Left colon (tissue), 2 donors: ENCODE results near the gene INS. TPM values are rescaled to one million over a fixed set of nuclear protein-coding genes. Genes with fewer than 3 reads are reported as not detected.
"Not testable (repeated sequence)": the region's sequence is repeated elsewhere in the genome, so short reads cannot be mapped to it uniquely, and the experiment has no call there.

Experiments used
- ATAC-seq: fragments of 200-7000 bp; cut with Tn5 transposase; one replicate; pipeline ENCODE4 v1.9.1; 2020; ENCODE audit warnings: mild to moderate bottlenecking, moderate library complexity
- DNase-seq, 2 donors: peaks; one replicate each; pipeline ENCODE4 v3.0.0-alpha.2; 2020
- intact Hi-C, 2 donors: fragments of 100-400 bp; cut with DNase I in 1 of 2; cut with micrococcal nuclease in 1 of 2; formaldehyde crosslinking; loops; one replicate each; pipeline versions ENCODE4 v1.11.2 to v1.14.0; 2022; cut with DNase I, micrococcal nuclease
- total RNA-seq, 2 donors: library from RNA; stranded (reverse); fragmentation: NEBNext Ultra II Directional; extraction: Animal tissue kit (Norgen Biotek cat#: 25700); gene quantifications; one replicate each; pipeline ENCODE4 v1.2.1, GENCODE V29; 2021
- donor health status: DM: no; HTN: no; CAD: no.
- donor health status: DM: yes; HTN: yes; CAD: no.

Gene INS
- total RNA-seq, 2 donors from 2014 or later: 1.3 TPM; not detected in 1

DNA sequence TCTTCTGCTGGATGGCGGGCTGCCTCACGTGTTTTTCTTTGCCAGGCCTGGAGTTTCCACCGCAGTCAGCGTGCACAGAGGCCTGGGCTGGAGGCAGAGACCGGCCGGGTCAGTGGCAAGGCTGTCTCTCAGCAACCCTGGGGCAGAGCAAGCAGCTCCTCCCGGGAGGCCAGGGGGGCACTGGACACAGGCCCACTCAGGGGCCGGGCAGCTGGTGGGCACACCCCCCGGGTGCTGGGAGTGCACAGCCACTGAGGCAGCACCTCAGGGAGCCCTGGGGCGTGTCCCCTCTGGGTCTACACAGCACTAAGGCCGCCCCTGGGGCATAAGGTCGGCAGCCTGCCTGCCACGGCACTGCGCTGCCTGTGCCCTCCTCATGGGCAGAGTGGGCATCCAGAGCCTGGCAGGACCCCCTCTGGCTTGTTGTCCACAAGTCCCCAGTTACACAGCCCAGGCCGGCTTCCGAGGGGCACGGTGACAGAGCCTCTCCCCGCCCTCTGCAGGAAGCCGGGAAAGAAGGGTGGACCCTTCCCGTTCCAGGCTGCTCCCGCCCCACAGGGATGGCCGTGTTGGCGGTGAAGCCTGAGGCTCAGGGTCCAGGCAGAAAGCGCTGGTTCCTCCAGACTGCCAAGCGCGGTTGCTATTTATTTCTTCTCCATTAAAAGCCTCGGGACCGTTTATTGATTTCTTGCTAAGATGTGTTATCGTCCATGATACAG is 29.1 kb upstream of the INS start:
- ATAC-seq (no peak), DNase-seq (no peak)
- intact Hi-C loops: loop anchor here in 1 of 2 donors (10.0 kb wide), 1 partner anchor 105 kb away; no protein-coding TSS in a partner anchor

DNA sequence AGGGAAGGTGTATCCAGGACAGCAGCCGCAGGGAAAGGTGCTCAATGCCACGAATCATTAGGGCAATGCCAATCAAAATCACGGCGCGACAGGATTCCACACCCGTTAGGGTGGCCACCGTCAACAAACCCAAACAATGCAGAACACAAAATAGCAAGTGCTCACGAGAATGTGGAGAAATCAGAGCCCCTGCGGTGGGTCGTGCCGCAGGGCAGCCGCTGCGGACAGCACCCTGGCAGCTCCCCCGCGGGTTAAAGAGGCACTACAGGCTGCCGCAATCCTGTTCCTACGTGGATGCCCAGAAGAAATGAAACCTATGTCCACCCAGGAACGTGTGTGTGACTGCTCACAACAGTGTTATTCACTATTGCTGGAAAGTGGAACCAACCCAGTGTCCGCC is 27.7 kb upstream of the INS start:
- intact Hi-C loops: no loop called here
- ATAC-seq (no peak), DNase-seq (no peak)

DNA sequence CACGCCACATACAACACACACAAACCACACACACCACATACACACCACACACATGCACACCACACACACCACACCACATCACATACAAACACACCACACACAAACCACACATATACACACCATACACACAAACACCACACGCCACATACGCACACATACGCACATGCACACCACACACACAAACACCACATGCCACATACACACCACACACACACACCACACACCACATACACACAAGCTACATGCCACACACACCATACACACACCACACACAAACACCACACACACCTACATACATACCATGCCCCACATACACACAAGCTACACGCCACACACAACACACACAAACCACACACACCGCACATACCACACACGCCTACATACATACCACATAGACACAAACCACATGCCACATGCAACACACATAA is 26.3 kb upstream of the INS start:
- ATAC-seq (no peak), DNase-seq (no peak)
- intact Hi-C loops: no loop called here

DNA sequence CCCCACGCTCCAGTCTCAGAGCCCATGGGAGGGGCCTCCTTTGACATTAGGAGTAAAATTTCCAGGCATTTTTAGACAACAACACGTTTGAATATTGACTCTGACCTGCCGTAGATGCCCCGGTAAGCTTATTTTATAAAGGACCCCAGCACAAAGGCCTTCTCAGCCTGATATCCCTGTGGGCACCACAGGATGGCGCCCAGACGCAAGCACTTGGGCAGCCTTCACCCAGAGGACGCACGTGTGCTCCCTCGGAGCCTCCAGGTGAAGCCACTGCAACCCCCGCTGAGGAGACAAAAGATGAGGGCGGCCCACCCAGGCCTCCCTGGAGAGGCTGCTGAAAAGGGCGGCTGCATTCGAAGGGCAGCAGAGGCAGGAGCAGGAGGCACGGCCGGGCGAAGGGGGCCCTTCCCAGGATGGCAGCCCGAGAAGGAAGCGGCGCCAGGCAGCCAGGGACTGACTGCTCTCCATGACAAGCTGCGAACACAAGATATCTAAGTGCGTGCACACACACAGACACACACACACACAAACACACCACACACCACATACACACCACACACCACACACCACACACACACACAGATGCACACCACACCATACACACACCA is 25.8 kb upstream of the INS start:
- DNase-seq (peak in 1 of 2 donors; percentile 46), ATAC-seq (peak; percentile 84)
- intact Hi-C loops: no loop called here

DNA sequence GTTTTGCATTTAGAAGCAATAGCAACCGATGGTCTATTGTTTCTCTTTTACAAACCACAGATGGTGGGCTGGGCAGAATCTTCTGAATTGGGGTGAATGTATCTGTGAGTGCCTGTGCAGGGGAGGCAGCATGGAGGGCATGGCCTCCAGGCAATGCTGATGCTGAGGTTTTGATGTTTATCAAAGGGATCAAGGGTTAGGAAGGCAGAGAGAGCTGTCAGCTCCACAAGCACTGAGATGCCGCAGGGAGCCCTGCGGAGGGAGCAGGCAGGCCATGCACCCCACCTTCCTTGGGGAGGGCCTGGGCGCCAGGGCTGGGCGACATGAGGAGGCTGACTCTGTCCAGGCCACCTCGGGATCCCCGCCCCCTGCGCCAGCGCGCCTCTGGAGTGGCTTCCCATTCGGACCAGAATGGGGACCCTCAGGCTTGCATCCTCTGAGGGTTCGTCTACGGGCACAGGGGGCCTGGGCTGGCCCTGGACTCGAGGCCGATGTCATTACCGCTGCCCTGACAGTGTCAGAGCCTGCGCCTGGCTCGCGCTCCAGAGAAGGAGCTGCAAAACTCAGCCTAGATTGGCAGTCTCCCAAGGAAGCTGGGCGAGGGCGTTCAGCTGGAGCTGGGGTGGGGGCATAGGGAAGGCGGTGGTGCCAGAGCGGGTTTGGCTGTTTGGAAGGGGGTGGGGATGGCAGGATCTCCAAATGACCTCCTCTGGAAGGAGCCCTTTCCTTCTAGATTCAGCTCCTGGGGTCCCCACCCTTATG is 24.5 kb upstream of the INS start:
- ATAC-seq (no peak), DNase-seq (no peak)
- intact Hi-C loops: no loop called here

DNA sequence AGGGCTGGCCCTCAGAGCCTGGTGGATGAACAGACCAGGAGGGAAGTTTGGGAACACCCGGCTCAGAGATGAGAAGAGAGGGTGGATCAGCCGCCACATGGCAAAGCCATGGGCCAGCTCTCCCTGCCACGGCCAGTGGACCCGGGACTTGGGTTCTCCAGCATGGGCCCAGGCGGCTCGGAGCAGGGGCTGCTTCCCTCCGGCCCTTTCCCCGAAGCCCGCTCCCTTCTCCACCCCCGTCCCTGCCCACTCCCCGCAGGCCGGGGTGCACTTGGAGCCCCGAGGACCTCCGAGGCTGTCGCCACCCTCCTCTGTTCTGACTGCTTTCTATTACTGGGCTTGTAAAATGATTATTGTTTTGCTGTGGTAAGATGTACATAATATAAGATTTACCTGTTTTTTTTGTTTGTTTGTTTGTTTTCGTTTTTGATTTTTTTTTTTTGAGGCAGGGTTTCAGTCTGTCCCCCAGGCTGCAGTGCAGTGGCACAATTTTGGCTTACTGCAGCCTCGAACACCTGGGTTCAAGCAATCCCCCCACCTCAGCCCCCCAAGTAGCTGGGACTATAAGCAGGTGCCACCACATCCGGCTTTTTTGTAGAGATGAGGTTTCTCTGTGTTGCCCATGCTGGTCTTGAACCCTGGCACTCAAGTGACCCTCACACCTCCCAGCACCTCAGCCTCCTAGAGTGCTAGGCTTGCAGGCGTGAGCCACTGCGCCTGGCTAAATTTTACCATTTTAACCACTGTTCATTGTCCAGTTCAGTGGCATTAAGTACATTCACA is 21.9 kb upstream of the INS start:
- DNase-seq (no peak), ATAC-seq (no peak)
- intact Hi-C loops: no loop called here

DNA sequence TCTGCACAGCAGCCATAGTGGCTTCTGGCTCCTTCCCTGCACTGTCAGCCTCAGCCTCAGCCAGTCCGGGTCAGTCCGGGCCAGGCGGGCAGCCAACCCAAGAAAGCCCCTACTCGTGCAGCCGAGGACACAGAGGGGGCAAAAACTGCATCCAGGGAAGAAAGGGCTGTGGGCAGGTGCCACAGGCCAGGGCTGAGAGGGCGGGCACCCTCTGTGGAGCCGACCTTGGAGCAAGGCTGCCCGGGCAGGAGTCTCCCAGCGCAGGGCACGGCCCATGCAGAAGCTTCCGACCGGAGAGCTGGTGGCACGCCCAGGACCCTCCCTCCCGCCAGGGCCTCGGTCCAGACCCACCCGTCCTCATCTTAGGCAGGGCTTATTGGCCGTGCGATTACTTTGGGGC is 21.1 kb upstream of the INS start:
- DNase-seq (no peak), ATAC-seq (no peak)
- intact Hi-C loops: no loop called here

DNA sequence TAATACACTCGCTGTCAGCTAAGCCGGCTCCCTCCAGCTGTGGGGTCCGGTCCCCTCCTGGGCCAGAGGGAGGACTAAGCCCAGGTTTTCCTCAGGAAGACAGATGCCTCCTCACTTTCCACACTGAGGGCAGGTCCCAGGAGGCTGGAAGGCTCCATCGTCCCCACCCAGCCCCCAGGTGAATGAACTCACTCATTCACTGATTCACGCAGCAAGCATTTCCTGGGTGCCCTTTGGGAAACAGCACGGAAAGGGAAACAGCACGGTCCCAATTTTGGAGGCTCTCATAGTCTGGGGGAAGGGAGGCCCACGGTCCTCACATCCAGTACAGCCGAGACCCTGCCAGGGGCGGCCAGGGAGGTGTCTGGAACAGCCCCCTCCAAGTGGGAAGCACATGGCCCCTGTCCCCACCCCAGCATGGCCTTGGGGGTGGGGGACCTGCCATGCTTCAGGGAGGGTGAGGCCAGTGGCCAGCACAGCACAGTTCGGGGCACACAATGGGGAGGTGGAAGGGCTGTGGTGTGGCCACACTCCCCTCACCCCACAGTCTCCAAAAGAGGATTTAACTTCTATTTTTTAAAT is 19.9 kb upstream of the INS start:
- intact Hi-C loops: no loop called here
- no peak for DNase-seq
- ATAC-seq: no peak

DNA sequence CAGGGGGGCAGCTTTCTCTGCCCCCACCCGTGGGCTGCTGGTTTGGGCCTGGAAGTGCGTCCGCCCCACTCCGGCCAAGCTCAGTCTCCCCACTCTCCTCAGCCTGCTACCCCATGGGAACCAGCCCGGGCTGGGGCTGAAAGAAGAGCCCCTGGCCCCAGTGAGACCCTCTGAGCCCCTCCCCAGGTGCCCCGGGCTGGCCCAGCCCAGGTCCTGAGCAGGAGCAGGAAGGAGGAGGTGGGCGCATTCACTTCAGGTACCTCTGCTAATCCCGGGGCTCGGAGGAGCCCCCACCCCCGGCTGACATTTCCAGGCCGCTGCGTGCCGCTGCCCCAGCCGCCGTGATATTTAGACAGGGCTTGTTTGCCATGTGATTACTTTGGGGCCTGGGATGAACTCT is 19.3 kb upstream of the INS start:
- DNase-seq: no peak
- intact Hi-C loops: no loop called here

DNA sequence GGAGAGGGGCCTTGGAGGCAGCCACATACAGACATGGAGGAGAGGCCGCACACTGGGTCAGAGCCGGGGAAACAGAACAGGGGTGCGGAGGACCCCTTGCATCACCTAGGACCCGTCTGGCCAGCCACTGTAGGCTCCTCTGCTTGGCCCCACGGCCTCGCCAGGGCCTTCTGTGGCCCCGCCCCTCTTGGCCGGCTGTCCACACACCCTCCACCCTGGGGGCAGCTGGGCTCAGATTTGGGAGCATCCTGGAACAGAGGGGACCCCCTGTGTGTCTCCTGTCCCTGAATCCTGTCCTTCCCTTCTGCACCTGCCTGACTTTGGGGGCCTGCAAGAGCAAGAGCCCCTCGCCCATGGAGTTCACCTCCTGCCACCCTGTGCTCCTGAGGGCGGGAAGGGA is 18.5 kb upstream of the INS start:
- ATAC-seq (no peak), DNase-seq (no peak)
- intact Hi-C loops: no loop called here

More for the DNA sequence above, 19.3 kb upstream of the INS start:
- no peak for ATAC-seq

DNA sequence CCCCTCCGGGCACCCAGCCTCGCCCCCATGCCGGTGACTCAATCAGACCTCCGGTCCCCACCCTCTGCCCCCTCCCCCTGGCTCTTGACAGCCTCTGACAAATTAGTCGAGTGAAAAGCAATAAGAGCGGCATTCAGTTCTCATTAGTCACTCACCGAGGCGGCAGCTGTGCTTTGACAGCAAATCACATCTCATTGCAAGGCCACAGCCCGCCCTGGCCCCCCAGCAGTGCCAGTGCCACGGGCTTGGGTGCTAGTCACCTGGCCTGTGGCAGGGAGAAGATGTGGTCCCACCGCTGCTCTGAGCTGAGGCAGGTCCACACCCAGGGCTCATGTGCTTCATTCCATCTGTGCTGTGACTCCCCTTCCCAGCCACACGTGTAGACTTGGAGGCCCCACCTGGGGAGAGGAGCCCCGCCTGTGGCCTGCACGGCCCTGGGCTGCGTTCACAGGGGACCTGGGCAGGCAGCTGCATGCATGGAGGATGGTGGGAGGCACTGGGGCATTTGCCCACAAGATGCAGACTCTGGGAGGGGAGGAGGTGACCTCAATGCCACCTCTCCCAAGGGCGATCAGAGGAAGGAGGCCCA is 18.0 kb upstream of the INS start:
- ATAC-seq (no peak), DNase-seq (no peak)
- intact Hi-C loops: no loop called here

DNA sequence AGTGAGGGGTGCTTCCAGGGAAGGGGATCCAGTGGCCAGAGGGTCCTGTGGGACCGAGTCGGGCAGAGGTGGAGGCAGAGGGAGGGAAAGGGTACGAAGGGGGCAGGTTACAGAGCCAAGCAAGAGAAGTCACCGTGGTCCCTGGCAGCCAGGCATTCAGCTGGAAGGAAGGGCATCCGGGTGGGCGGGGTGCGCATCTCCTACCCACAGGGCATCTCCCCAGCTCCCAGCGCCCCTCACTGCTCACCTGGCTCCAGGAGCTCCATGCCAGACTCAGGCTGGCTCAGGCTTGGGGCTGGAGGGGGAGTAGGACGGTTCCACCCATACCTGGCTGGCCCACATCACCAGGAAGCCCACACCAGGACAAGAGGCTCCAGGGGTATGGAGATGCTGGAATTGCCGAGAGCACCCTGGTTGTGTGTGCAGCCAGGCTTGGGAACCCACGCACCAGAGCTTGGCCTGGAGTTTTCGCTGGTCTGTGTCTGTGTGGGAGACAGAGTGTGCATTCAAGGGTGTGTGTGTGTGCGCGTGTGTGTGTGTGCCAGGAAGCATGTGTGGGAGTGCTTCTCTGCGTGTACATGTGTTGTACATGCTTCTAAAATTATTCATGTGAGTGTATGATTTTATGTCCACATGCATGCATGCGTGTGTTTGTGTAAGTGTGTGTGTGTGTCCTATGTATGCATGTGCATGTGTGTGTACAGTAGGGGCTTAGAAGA is 17.2 kb upstream of the INS start:
- DNase-seq, ATAC-seq, intact Hi-C loops: not testable (repeated sequence)

DNA sequence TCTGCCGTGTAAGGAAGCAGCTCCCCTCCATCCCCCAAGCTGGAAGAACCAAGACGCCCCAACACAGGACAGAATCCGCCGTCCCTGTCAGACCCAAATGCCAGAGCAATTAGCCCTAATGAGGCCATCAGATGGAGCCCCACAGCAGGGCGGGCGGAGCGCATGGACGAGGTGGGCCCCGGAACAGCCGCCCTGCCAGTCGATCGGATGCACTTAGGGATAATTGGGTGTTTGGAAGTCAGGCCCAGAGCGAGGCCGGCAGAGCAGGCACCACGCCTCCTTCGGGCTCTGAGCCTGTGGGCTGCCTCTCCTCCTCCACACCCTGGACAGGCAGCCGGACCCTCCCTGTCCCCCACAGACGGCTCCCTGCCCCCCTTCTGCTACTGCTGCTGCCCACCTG is 16.1 kb upstream of the INS start:
- DNase-seq: no peak
- no peak for ATAC-seq
- intact Hi-C loops: no loop called here

DNA sequence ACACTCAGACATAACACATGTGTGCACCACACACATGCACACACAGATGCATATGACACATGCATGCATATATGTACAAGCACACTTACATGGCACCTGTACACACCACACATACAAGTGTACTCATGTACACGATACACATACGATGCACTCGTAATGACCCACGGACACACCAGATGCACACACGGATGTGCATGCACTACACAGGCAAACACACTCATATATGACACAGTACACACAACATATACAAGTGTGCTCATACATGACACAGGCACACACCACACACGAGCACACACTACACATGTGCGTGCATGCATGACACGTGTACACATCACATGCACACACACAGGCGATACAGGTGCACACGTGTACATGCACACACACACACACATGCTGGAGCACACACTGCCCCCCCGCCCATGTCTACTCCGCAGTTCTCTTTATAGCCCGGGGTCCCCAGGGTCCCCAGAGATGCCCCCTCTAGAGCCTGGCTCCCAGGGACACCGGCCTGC is 15.4 kb upstream of the INS start:
- intact Hi-C loops: no loop called here
- DNase-seq: no peak
- ATAC-seq: no peak

DNA sequence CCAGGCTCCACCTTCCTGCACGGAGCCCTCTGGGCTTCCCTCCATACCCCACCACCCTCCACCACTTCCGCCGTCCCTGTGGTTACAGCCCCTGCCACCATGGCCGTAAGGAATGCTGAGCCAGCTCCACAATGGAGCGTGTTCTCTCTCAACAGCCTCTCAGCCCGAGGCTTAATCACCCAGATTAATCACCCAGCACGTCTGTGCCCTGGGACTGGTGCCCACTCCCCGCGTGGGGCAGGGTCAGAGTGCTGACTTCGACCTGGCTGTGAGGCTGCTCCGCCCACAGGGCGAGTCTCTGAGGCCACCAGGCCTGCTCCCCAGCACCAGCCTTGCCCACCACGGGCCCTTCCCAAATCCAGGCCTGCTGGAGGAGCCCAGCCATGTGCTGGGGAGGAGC is 14.7 kb upstream of the INS start:
- ATAC-seq (no peak), DNase-seq (no peak)
- intact Hi-C loops: no loop called here

DNA sequence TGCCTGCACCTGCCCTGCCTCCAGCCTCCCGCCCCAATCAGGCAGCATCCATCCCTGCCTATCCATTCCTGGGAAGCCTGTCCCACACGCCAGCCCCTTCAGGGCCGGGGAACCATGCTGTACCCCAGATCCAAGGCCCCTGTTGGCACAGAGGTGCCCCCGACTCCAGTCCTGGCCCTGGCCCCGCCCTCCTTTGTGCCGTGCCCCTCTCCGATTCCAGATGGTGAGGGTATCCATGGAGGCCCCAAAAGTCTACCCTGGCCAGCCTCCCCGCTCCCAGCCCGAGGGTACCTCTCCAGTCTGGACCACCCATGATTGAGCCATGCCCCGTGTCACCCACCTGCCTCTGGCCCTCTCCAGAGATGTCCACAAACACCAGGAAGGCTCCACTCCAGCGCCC is 13.4 kb upstream of the INS start:
- intact Hi-C loops: no loop called here
- ATAC-seq (no peak), DNase-seq (no peak)

DNA sequence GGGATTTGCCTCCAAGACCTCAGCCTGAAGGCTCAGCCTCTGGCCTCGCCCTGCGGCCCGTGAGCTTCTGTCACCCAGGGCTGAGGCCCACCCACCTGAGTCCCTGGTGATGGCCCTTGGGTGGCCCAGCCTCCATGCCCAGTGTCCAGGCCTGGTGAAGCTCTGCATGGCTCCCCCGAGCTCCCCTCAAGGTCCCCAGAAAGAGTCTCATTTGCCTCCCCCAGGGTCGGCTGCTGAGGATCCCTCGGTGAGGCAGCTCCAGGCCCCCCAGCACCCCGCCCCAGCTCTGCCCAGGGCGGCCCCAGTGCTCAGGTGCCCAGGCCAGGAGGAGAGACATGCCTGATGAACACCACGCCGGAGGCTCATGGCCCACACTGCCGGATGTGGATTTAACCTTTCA is 12.8 kb upstream of the INS start:
- no peak for ATAC-seq
- intact Hi-C loops: no loop called here
- no peak for DNase-seq

DNA sequence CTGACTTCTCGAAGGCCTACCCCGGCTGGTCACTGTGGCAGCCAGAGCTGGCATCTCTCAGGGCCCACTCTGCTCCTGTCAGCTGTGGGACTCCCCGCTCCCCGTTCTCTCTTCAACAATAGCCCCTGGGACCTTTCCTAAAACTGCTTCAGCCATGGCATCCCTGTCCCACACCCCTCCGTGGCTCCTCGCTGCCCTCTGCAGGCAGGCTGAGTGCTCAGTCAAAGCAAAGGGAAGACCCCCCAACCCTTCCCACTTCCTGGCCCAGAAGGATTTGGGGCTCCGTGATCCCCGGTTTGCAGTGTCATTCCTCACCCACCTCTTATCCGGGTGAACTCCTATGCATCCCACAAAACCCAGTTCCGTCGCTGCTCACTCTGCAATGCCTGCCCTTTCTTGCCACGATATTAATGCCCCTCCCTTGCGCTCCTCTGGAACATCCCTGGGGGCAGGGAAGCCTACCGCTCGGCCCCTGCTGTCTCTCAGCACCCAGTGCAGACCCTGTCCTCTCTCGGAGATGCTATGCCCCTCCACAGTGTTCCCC is 12.2 kb upstream of the INS start:
- ATAC-seq (no peak), DNase-seq (no peak)
- intact Hi-C loops: no loop called here
